Endothelial cell (in vitro differentiated cells): ENCODE results near the gene ZNF277. TPM values are rescaled to one million over a fixed set of nuclear protein-coding genes. Genes with fewer than 3 reads are reported as not detected.

Source experiments
- DNase-seq: peaks from one replicate; pipeline ENCODE4 v3.0.0; 2021; ENCODE audit warnings: low spot score
- H3K27ac Mint-ChIP-seq: one replicate; pipeline ENCODE4 v1.8.0; 2021; ENCODE audit warnings: mixed read lengths, inconsistent platforms; ENCODE audit not compliant: unreplicated experiment
- H3K27me3 Mint-ChIP-seq: one replicate; pipeline ENCODE4 v1.8.0; 2021; ENCODE audit warnings: mild to moderate bottlenecking, moderate library complexity, mixed read lengths, inconsistent platforms; ENCODE audit not compliant: unreplicated experiment
- H3K36me3 Mint-ChIP-seq: one replicate; pipeline ENCODE4 v1.8.0; 2021; ENCODE audit warnings: mild to moderate bottlenecking, low read depth, mixed read lengths, inconsistent platforms; ENCODE audit not compliant: unreplicated experiment
- H3K4me1 Mint-ChIP-seq: one replicate; pipeline ENCODE4 v1.8.0; 2021; ENCODE audit warnings: mild to moderate bottlenecking, mixed read lengths, inconsistent platforms; ENCODE audit not compliant: unreplicated experiment
- H3K4me3 Mint-ChIP-seq: one replicate; pipeline ENCODE4 v1.8.0; 2021; ENCODE audit warnings: mild to moderate bottlenecking, mixed read lengths, inconsistent platforms; ENCODE audit not compliant: unreplicated experiment
- H3K9me3 Mint-ChIP-seq: one replicate; pipeline ENCODE4 v1.8.0; 2021; ENCODE audit warnings: mixed read lengths, inconsistent platforms; ENCODE audit not compliant: unreplicated experiment
- CTCF ChIP-seq: fragments of 200-600 bp; sonication (generic); IDR thresholded peaks from one replicate; pipeline ENCODE4 v1.5.0; 2021; ENCODE audit warnings: antibody characterized with exemption; ENCODE audit not compliant: unreplicated experiment
- total RNA-seq: library from RNA; stranded (reverse); fragmentation: NEBNext Ultra II Directional; extraction: Animal tissue kit (Norgen Biotek cat#: 25700); gene quantifications from one replicate; pipeline ENCODE4 v1.2.1, GENCODE V29; 2021; ENCODE audit not compliant: unreplicated experiment

The ZNF277 gene
- total RNA-seq, 1 donor from 2014 or later, result 26.1 TPM

- no peak for TF ChIP-seq CTCF
- Mint-ChIP-seq H3K4me3 (no peak overlapping the region), H3K4me1 (peaks cover 24% of the 10 kb centered on the region), H3K27ac (no peak overlapping the region), H3K27me3 (peaks cover 1% of the 10 kb centered on the region), H3K9me3 (no peaks in the 10 kb centered on the region), H3K36me3 (no peaks in the 10 kb centered on the region)
- DNase-seq, result no peak
Measured at GRCh38 chr7:112252141-112252540, 45.6 kb downstream of the ZNF277 start.

DNA sequence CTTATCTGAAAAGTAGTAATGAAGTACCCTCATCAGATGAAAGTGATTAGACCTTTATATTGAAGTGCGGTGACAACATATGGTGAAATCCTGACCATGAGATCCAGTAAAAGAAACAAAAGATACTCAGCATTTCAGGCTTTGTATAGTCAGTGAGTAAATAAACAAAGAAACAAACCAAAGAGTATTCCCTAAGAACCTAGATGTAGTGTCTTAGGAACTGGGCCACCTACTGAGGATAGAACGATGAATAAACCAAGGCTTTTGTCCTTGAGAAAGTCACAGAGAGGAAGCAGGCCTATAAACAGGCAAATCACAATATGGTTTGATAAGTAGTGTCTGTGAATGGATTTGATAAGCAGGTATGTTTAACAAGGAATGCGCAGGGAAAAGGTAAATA is 46.2 kb downstream of the ZNF277 start:
- peaks cover 26% of the 10 kb centered on the region for H3K4me1 Mint-ChIP-seq
- no peaks in the 10 kb centered on the region for H3K36me3 Mint-ChIP-seq
- H3K4me3 Mint-ChIP-seq, result no peak overlapping the region
- DNase-seq, result no peak
- TF ChIP-seq CTCF, result no peak
- H3K9me3 Mint-ChIP-seq, result no peaks in the 10 kb centered on the region
- no peak overlapping the region for H3K27ac Mint-ChIP-seq
- peaks cover 1% of the 10 kb centered on the region for H3K27me3 Mint-ChIP-seq

GRCh38 chr7:112254156-112254555 is 47.7 kb downstream of the ZNF277 start:
- no peaks in the 10 kb centered on the region for H3K9me3 Mint-ChIP-seq
- H3K27me3 Mint-ChIP-seq, result peaks cover 1% of the 10 kb centered on the region
- H3K36me3 Mint-ChIP-seq, result no peaks in the 10 kb centered on the region
- H3K27ac Mint-ChIP-seq, result no peak overlapping the region
- H3K4me1 Mint-ChIP-seq, result peaks cover 26% of the 10 kb centered on the region
- DNase-seq, result no peak
- H3K4me3 Mint-ChIP-seq, result no peak overlapping the region
- TF ChIP-seq CTCF, result no peak

DNA sequence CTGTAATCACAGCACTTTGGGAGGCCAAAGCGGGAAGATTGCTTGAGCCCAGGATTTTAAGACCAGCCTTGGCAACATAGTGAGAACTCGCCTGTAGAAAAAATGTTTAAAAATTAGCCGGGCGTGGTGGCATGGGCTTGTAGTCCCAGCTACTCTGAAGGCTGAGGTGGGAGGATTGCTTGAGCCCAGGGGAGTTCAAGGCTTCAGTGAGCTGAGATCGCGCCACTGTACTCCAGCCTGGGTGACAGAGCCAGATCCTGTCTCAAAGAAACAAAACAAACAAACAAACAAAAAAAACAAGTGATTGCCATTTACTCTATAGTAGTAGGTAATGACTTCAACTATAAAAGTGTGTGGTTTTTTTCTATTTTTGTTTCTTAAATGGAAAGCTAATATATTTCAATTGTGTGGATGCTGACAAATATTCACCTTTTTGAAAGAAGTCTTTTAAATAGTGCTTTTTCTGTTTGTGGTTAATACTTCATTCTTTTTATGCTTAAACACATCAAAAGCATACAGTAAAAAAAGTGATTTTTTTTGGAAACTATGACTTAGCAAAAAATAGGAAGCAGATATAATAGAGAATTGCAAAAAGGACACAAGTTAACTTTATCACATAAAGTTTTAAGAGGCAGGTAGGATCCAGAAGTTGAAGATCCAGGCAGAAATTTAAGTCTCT is 48.4 kb downstream of the ZNF277 start:
- TF ChIP-seq CTCF, result no peak
- Mint-ChIP-seq H3K27me3 (peaks cover 1% of the 10 kb centered on the region), H3K4me1 (peaks cover 23% of the 10 kb centered on the region), H3K36me3 (no peaks in the 10 kb centered on the region), H3K9me3 (no peaks in the 10 kb centered on the region), H3K27ac (no peak overlapping the region), H3K4me3 (no peak overlapping the region)
- no peak for DNase-seq

DNA sequence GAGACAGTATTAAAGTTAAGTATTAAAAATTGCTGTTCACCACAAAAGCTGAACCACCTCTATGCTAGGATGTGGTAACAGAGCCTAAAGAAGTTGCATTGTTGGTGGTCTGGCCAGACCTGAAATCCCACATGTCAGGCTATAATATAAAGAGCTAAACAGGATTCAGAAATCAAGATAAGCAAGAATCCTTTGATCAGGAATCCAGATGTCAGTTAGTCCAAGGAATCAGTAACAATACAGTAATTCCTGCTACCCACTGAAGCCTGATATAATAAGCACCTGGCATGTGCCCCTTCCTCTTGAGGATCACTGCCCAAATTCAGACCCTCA is 48.9 kb downstream of the ZNF277 start:
- no peak for DNase-seq
- Mint-ChIP-seq H3K36me3 (no peaks in the 10 kb centered on the region), H3K4me3 (no peak overlapping the region), H3K27me3 (peaks cover 1% of the 10 kb centered on the region), H3K27ac (no peak overlapping the region), H3K9me3 (no peaks in the 10 kb centered on the region), H3K4me1 (peaks cover 21% of the 10 kb centered on the region)
- TF ChIP-seq CTCF, result no peak
